Stimulated activated CD8-positive, alpha-beta memory T cell treated with anti-CD3 and anti-CD28 coated beads, Interleukin-7, amount 100 ng/mL, for 48 hours (primary cell): ENCODE data around the gene GLDC.
"Not testable (repeated sequence)": the region's sequence is repeated elsewhere in the genome, so short reads cannot be mapped to it uniquely, and the experiment has no call there.

Experiments used
- DNase-seq, 2 donors: peaks; one replicate each; pipeline ENCODE4 v3.0.0-alpha.2; 2020; ENCODE audit warnings: low read depth in 1 of 2; ENCODE audit errors: extremely low read depth in 1 of 2

The GLDC gene

DNA sequence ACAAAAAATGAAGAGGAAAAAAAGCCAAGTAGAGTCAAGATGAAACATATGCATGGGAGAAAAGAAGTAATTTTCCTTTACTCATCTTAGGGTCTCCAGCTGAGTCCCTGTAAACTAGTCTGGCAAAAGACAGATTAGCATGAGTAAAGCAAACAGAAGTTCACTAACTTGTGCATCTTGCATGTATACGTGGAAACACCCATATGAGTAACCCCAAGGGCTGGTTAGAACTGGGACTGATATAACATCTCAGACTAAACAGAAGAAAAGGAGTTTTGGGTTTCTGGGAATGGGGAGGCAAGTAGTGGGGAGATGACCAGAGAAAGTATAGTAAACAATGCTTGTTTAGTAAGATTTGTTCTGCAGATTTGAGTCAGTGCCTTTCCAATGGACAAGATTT lies 20.1 kb upstream of the GLDC start:
- DNase-seq = no peak

DNA sequence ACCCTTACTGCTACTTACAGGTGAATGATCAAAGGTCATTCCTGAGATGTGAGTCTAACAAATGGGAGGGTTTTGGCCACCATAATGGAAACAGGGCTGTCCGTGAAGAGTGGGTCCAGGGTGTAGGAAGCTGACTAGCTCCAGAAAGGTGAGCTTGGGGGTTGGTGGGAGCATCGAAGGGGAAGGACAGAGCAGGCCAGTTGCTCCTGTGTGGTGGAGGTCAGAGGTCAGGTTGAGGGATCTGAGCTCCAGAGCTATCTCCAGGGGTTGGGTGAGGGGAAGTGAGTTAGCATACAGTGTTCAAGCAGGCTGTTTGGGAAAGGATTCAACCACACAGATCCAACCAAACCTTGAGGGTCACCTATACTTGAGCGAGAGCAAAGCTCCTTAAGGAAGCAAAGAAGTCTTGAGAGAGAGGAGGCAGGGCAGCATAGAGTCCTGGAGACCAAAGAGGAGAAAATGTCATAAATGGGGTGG lies 18.7 kb upstream of the GLDC start:
- no peak for DNase-seq

DNA sequence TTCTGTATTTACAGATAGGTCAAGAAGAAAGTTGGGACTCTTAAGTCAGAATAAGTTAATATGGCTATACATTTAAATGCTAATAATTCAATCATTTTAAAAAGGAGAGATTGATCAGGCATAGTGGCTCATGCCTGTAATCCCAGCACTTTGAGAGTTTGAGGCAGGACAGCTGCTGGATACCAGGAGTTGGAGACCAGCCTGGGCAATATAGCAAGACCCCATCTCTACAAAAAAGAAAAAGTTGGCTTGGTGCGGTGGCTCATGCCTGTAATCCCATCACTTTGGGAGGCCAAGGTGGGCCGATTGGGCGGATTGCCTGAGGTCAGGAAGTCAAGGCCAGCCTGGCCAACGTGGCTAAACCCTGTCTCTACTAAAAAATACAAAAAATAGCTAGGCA lies 15.0 kb upstream of the GLDC start:
- DNase-seq = no peak

DNA sequence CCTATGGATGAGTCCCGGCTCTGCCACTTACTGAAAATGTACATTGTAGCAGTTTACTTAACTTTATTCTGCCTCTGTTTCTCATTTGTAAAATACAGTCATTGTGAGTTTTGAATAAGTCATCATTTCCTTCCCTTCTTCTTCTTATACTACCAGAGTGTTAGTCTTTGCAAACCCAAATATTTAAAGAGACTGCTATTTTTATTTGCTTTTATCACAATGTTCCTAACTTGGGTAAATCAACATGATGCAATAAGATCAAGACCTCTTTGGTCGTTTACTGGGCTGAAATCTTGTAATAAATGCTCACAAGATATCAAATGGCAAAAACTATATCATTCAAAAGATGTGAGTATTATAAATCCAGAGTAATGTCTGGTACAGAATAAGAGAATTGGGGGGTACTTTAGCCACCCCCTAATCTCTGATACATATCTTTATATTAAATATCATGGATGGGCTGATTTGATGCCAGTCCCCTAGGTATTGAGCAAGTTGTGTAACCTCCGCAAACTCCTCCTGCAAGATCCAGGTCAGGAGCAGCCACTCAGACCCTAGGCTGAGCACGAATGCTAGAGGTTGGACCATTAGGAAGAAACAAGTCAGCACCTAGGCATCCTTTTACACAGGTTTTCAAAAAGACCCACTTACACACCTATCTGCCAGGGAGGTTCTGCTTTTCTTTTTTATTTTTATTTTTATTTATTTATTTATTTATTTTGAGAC lies 13.3 kb upstream of the GLDC start:
- no peak for DNase-seq

DNA sequence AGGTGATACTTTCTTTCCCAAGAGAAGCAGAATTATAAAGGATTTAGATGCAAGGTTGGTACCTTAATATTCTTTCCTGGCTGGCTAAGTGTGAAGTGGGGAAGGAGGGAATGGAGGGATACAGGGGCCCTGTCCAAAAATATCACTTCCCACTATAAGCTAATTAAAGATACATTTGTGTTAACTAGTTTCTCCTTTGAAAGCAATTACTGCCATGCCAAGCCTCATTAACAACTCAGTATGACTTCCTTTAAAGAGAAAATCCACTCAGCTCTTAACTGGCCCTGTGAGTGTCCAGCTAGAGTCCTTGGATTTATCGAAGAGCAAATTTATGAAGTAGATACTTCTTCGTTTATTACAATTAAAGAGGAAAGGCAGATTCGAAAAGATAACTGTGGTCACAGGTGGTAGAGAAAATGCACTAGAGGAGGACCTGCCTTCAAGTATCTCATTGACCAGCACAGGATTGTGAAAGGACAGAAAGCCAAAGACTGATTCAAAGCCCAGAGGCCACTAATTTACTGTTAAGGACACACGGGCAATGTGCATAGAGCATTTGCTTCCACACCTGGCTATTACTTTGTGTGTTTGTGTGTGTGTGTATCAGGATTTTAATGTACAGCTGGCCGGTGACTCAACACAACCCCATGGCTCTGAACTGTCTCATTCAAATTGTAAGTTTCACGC lies 11.2 kb upstream of the GLDC start:
- no peak for DNase-seq

DNA sequence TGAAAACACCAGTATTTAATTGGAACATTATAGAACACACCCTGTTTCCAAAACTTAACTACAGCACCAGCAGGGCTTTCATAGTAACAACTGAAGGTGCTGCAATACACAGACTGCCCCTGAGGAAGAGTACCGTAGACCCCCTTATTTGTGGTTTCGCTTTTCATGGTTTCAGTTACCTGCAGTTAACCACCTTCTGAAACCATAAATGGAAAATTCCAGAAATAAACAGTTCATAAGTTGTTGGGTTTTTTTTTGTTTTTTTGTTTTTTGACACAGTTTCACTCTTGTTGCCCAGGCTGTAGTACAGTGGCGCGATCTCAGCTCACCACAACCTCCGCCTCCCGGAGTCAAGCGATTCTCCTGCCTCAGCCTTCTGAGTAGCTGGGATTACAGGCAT lies 9.5 kb upstream of the GLDC start:
- DNase-seq = no peak

DNA sequence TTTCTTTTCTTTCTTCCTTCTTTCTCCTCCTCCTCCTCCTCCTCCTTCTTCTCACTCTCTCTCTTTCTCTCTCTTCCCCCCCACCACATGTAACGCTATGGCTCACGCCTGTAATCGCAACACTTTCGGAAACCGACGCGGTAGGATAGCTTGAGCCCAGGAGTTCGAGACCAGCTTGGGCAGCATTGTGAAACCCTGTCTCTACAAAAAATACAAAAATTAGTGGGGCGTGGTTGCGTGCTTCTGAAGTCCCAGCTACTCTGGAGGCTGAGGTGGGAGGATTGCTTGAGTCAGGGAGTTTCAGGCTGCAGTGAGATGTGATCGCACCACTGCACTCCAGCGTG lies 736 bp upstream of the GLDC start:
- peak in 1 of 2 donors; percentile 11 for DNase-seq

DNA sequence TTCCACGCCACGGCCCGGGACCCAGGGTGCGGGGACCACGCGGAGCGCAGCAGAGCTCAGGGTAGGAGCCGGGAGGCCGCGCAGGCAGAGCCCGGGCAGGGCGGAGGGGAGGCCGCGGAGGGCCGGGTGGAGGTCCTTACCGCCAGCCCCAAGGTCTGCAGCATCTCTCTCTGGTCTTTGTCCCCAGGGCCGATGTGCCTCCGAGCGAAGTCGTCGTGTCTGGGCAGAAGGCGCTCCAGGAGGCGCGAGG lies 499 bp downstream of the GLDC start:
- not testable (repeated sequence) for DNase-seq

DNA sequence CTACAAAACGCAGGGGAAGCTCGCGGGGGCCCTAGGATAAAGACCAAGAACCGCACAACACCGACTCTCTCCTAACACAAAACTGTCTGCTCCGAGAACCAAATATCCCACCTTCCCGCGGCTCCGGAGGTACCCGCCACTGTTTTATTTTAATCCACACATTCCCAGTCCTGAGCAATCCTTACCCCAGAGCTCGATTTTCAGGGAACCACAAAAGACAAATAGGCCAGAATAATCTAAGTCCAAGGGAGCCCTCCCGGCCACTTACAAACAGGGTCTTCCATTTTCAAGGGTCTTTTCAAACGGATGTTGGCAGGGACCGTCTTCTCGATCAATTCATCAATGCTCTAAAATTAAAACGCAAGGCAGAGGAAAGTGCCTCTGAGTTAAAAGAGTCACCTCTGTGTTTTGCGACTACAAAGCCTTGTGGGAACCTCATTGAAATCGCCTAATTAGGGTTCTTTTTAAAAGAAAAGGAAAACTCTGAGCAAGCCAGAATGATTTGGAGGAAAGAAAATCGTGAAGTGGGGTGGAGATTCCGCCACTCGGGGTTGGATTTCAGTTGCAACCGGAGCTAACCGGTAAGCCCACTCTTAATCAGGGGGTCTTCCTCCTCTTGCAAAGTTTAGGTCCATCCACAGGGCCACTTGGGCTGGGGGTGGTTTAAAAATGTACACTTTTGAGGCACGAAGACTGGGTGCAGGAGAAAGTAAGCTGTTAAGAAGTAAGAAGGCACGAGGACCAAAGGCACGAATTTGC lies 1.0 kb downstream of the GLDC start:
- no peak for DNase-seq

DNA sequence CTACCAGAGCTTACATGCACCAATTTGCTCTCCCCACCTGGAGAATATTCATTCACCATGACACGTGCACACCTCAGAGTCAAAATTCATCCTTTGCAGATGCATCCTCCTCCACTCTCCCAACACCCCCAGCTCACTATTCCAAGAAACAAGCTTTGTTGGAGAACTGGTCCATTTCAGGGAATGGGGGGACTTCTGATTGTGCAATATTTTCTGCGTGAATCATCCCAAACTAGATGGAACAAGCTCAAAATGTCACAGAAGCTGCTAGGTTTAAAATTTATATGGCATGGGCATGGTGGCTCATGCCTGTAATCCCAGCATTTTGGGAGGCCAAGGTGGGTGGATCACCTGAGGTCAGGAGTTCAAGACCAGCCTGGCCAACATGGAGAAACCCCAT lies 3.6 kb downstream of the GLDC start:
- no peak for DNase-seq

DNA sequence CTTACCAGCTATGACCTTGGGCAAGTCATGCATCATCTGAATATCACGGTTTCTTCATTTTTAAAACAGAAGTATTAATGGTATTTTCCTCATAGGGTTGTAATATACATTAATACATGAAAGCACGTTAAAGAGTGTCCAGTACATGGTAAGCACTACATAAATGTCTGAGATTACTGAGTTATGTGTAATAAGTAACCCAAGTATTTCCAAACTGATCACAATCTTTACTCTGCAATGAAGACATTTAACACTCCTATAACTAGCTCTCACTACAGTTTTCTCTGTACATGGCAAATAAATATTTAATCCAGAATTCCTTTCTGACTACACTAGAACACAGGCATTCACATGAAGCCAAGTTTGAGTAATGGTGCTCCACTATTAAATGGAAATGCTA lies 4.0 kb downstream of the GLDC start:
- DNase-seq = no peak

DNA sequence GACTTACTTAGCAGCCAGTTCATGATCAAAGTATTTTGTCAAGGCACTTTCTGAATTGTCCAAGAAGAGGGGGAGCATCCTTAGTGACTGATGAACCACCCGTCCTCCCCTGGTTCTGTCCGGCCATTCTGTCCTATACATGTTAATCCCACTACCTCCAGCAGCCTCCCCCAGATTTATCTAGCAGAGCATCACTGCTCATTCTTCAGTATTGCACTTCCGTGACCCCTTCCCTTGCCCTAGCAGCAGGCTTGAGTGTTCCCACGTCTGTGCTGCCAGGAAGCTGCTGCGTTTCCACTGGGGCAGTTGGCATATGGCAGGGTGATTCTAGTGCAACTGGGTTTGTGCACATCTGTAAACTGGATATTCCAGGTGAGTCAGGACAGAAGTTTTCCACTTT lies 4.5 kb downstream of the GLDC start:
- DNase-seq = no peak

DNA sequence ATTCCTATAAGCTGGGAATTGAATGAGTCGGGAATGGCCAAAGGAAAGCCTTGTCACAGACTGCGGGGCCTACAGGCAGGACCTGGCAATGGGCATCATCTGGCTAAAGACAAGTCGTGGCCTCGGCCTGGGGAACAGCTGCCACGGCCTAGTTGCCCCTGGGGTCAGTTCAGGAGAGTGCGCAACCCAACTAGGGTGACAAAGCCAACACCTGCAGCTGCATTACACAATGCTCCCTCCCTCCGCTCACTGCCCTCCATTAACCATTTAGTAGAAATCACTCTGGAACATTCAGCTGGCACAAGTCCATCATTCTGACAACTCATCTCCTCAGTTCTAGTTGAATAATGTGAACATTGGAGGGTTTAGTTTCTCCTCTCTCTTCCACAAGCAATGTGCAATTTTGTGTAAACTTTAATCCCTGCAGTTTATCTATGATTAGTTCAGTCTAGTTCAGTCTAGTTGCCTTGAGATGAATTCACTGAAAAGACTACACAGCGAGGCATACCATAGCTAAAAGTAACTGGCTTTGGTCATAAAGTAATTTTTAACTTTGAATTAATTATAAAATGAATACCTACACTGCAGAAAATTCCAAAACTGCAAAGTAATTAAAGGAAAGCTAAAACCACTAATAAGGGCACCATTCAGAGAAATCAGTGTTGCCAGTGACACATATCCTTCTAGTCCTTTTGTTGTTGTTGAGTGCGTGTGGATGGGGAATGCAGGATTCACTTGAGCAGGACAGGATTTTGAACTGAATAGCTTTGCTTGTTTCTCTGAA lies 5.1 kb downstream of the GLDC start:
- DNase-seq = no peak

DNA sequence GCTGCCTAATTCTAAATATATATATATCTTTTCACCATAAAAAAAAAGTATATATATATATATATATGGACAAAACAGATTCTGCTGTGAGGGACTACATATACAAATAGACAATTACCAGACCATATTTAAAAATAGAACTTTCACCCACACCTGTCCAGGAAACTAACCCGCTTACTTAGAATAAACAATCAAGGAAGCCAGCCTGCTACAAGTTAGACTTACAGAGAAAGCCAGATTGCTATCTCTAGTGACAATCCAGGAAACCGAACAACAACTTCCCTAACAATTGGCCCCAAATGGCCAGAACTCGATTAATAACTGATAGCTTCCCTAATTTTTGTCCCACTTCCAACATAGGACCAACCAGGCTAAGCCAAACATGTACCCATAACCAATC lies 5.9 kb downstream of the GLDC start:
- DNase-seq = no peak

DNA sequence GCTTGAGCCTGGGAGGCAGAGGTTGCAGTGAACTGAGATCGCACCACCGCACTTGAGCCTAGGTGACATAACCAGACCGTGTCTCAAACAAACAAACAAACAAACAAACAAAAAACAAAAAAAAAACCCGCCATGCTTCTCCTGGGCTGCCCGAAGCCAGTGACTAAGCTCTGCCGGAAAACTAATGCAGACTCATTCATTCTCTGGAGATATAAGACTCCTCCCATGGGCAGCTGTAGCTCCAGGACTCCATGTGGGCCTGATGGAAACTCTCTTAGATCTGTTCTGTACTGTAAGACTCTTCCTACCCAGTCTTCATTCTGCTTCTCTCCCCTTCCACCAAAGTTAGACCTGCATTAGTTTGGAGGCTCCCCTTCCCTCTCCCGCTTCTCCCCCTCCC lies 11.1 kb downstream of the GLDC start:
- DNase-seq = no peak

DNA sequence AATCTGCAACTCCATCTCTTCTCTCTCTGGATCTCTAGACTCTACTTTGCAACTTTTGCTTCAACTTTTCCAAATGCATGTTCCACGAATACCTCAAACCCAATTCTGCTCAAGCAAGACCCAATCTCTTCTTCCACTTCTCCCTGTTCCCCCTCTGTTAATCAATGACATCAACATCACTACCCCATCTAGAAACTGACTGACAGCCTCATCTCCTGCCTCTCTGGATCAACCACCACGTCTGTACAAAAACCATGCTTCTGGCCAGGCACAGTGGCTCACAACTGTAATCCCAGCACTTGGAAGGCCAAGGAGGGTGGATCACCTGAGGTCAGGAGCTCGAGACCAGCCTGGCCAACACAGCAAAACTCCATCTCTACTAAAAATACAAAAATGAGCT lies 12.2 kb downstream of the GLDC start:
- no peak for DNase-seq

DNA sequence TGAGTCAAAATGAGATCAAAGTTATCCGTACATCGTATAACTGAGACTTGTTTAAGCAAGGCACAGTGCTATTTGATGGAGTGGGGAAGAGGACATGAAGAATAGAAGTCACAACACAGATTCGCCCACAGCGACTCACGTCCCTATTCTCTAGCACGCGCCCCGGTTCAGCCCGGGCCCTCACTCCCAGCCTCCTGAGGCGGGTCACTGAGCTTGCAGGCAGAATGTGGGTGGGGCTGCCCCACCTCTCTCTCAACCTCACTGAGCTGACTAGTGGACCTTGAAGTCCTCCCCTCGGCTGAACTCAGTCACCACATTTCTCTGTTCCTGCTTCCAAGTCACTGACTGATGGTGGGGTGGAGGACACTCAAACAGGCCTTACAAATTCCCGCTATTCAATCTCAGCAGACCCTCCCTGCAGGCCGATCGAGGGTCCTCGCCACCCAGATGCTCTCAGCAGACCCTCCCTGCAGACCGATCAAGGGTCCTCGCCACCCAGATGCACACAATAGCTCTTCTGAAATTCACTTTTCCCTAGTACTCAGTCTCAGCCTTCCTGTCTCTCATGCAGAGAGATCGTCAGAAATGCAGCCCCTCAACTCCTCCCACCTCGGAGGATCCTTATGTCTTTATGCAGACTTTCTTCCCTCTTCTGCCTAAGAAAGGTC lies 12.9 kb downstream of the GLDC start:
- DNase-seq = no peak

DNA sequence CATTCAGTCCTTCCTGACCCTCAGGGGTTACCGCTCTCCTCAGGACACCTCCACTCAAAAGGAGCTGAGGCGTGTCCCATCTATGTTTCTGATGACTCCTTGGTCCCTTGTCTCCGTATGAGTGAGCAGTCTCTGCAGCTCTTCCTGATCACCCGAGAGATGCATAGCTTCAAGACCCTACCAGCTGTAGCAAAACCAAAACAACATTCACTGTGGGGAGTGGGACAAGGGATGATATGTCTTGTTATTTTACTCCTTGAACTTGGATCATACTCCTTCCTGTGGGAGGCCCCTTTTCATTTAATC lies 14.4 kb downstream of the GLDC start:
- DNase-seq = no peak

DNA sequence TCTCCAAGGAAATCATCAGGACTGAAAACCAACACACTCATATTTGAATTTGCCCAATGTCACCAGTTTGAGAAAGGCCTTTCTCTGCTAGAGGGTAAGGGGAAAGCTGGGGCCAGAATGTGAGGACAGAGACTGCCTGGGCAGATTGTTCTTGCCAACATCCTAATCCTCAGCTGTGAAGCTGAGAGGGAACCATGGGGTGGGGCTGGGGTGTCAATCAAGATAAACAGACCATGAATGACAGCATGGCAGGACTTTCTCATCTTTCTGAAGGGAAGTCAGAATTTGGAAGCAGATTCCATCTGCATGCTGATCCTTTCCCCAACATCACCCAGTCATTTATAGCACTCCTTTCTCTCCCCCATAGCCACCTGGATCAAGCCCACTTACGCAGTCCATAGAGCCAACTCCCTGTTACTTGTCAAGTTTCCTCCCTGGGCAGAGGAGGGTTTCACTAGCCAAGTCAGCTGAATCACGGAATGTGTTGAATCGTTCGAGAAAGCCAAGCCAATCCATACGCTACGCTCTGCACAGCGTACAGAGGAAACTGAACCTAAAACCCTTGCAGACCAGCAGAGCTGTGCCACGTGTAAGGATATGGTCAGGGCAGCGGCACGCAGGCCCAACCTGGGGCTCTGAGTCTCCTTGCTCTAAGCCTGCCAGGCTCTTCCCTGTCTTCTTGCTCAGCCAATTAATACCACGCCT lies 14.9 kb downstream of the GLDC start:
- DNase-seq = no peak

DNA sequence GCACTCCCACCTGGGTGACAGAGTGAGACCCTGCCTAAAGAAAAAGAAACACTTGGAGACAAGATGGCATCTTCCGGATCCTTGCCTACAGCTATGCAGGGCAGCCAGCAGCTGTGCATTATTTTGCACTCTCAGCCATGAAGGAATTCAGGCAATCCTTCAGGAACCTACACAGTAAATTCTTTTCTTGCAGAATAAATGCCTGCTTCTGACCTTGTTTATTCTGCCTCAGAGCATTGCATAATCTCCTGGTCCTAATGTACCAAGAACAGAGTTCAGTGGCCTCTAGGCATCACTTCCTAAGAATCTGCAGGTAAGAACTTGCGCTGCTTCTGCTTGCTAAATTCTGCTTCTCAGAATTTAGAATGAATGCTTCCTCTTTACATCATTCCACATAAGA lies 16.8 kb downstream of the GLDC start:
- DNase-seq = no peak

DNA sequence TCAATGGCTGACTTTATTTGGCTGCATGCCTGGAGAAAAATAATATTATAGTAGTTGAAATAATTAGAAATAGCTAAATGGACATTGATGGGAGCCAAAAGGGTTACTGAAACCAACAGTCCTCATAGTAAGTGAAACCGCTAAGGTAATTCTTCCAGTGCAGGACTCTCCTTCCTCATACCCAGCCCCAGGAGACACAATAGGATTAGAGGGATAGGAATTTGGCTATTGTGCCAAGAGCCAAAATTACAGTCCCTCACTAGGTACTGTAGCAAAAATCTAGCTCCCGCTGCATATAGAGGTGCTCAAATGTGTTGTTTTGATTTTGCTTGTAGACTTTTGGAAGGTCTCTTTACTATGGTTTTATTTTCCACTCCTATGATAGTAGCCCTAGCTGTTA lies 20.2 kb downstream of the GLDC start:
- no peak for DNase-seq
